RWPE1 (cell line): ENCODE data around the gene ACAD11.
"Not testable (repeated sequence)": the region's sequence is repeated elsewhere in the genome, so short reads cannot be mapped to it uniquely, and the experiment has no call there.

Experiments
- CTCF ChIA-PET: fragments of 350-600 bp; sonication (Branson Sonifier 250); formaldehyde crosslinking; extraction: SDS; loops from one replicate; lab custom pipeline; 2021; lab: Yijun Ruan, JAX
- POLR2A ChIA-PET: fragments of 400-600 bp; formaldehyde crosslinking; extraction: SDS; loops from one replicate; lab custom pipeline; 2020; ENCODE audit warnings: antibody characterized with exemption; ENCODE audit not compliant: low non-redundant PET; lab: Yijun Ruan, JAX
- DNase-seq: peaks from one replicate; pipeline ENCODE4 v3.0.0; 2012; ENCODE audit warnings: low spot score
- H3K27ac ChIP-seq: fragments of 450-650 bp; 2 replicates; pipeline ENCODE4 v1.5.1; 2017
- CTCF ChIP-seq: fragments of 450-650 bp; conservative IDR thresholded peaks from 2 replicates; pipeline ENCODE4 v1.5.1; 2017; ENCODE audit warnings: low read depth, mild to moderate bottlenecking

ACAD11 gene

GRCh38 chr3:132556508-132557159, 103.0 kb downstream of the ACAD11 start:
- ChIA-PET CTCF (no interaction called here), POLR2A (no interaction called here)
- DNase-seq: no peak
- no peak overlapping the region for H3K27ac ChIP-seq
- no peak for TF ChIP-seq CTCF

GRCh38 chr3:132556036-132556386, 103.6 kb downstream of the ACAD11 start:
- H3K27ac ChIP-seq, DNase-seq, POLR2A ChIA-PET, CTCF ChIA-PET: not testable (repeated sequence)

GRCh38 chr3:132555306-132556035, 104.1 kb downstream of the ACAD11 start:
- H3K27ac ChIP-seq: no peak overlapping the region
- DNase-seq: no peak
- no peak for TF ChIP-seq CTCF
- ChIA-PET POLR2A (no interaction called here), CTCF (no interaction called here)

GRCh38 chr3:132554437-132554836, 105.2 kb downstream of the ACAD11 start:
- ChIA-PET CTCF (interaction anchor here (0.6 kb wide), 1 partner anchor 97 kb away, joined by 3 read pairs; no protein-coding TSS in a partner anchor), POLR2A (no interaction called here)
- no peak for DNase-seq
- TF ChIP-seq CTCF: no peak
- H3K27ac ChIP-seq: no peak overlapping the region

- DNase-seq: no peak
- H3K27ac ChIP-seq: no peak overlapping the region
- ChIA-PET CTCF (interaction anchor here (0.6 kb wide), 1 partner anchor 98 kb away, joined by 3 read pairs; no protein-coding TSS in a partner anchor), POLR2A (no interaction called here)
- TF ChIP-seq CTCF: no peak
Measured at GRCh38 chr3:132553826-132554225, 105.8 kb downstream of the ACAD11 start.

GRCh38 chr3:132550579-132551305, 108.9 kb downstream of the ACAD11 start:
- ChIA-PET POLR2A (no interaction called here), CTCF (no interaction called here)
- no peak overlapping the region for H3K27ac ChIP-seq
- no peak for DNase-seq
- TF ChIP-seq CTCF: no peak
